ENCODE results near the gene C16orf90.
"Not testable (repeated sequence)": the region's sequence is repeated elsewhere in the genome, so short reads cannot be mapped to it uniquely, and the experiment has no call there.

The C16orf90 gene

DNA sequence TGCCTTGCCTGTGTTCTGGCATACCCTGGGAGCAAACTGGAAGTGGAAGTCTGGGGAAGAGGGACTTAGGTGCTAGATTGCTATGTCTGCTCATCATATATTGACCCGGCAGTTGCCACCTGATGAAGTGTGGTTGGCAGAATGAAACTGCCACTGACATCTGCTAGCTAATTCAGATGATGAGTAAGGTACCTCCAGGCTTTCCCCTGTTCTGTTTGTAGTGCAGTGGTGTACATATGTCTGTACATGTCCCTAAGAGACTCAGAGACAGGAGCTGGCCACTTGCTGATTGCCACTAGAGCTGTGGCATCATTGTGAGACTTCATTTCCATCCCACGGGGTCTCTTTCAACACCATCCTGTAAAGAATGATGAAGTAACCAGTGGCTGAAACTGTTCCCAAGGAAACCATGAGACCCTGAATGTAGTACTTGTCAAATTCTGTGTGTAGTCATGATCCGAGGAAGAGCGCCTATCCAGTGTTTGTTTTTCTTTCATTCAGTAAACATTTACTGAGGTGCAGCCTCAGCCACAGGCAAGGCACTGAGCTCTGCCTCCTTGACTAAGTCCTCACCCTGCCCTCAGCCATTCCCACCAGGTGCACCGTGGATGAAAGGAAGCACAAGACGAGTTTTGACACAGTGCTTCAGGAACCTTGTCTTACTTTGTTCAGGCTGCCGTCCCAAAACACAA is 18.7 kb upstream of the C16orf90 start:
- peak; percentile 35 for DNase-seq (ENCODE audit: low read depth)

DNA sequence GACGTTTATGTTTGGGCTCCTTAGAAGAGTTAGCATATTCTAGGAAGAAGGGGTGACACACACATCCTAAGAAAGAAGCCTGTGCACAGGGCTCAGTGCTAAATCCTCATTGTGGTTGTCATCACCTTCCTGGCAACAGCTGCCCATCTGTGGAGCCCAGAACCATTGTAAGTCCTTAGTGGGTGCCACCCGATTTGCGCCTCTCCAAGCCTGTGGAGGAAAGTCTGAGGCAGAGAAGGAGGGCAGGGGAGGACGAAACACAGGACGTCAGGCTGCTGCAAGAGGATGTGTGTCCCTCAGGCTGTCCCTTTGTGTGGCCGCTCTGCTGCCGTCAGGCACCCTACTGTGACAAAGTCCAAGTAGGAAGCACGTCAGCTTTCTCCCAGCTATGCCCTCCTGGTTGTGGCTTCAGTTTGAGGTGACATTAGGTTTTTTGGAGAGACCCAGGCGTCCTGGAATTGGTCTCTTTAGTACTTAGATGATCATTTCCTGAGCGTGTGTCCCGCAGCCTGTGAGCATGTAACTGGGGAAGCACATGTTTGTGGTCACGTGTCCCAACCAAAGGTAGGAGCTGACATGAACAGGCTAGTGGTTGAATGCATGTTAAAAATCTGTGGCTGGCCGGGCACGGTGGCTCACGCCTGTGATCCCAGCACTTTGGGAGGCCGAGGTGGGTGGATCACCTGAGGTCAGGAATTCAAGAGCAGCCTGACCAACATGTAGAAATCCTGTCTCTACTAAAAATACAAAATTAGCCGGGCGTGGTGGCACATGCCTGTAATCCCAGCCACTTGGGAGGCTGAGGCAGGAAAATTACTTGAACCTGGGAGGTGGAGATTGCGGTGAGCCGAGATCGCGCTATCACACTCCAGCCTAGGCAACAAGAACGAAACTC is 16.2 kb upstream of the C16orf90 start:
- no peak for DNase-seq (ENCODE audit: low read depth)

DNA sequence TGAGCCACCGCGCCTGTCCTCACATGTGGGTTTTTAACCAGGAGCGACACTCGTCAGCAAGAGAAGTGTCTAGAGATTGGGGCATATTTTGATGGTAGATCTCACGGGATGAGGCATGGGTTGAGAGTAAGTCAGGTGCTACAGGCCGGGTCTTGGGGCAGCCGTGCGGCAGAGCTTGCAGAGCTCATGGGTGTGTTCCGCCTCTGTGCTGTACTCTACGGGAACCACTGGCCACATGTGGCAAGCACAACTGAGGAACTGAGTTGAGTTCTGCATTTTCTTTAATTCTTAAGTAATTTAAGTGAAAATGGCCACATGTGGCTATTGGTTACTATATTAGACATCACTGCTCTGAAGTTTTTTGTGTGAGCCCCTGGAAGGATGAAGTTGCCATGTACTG is 15.1 kb upstream of the C16orf90 start:
- DNase-seq (ENCODE audit: low read depth) = no peak

DNA sequence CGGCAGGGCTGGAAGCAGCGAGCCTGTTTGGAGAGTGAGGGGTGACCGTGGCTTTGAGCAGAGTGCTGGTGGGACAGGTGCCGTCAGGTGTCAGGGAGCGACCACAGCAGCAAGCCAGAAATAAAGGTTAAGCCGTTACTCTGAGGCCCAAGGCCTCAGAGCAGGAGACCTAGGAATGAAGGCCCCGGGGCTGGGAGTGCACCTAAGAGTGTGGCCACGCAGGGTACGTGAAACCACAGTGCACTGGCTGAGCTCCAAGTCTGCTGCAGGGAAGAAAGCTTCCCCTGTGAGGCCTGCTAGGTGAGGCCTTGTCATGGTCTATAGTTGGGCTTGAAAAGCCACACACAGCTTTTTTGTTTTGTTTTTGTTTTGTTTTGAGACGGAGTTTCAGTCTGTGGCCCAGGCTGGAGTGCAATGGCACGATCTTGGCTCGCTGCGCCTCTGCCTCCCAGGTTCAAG is 14.2 kb upstream of the C16orf90 start:
- peak; percentile 50 for DNase-seq (ENCODE audit: low read depth)

DNA sequence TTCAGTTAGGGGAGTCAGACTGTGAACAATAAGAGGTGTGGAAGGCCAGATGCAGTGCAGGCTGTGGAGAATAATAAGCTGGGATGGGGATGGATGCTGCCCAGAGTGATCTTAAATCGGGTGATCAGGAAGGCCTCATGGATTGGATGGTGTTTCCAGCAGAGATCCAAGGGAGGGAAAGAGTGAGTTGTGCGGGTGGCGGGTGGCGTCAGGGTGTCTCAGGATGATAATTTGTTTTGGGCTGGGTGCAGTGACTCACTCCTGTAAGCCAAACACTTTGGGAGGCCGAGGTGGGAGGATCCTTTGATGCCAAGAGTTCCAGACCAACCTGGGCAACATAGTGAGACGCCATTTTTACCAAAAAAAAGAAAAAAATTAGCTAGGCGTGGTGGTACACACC is 13.4 kb upstream of the C16orf90 start:
- no peak for DNase-seq (ENCODE audit: low read depth)

DNA sequence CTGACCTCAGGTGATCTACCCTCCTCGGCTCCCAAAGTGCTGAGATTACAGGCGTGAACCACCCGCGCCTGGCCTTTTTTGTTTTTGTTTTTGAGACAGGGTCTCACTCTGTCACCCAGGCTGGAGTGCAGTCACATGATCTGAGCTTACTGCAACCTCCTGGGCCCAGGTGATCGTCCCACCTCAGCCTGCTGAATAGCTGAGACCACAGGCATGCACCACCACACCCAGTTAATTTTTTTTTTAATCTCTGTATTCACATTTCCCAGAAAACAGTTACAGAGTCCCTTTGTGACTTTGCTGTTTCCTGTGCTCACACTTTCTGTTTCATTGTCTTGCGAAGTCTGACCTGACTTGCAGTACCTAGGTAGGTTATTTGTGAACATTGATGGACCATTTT is 8.2 kb upstream of the C16orf90 start:
- no peak for DNase-seq (ENCODE audit: low read depth)

DNA sequence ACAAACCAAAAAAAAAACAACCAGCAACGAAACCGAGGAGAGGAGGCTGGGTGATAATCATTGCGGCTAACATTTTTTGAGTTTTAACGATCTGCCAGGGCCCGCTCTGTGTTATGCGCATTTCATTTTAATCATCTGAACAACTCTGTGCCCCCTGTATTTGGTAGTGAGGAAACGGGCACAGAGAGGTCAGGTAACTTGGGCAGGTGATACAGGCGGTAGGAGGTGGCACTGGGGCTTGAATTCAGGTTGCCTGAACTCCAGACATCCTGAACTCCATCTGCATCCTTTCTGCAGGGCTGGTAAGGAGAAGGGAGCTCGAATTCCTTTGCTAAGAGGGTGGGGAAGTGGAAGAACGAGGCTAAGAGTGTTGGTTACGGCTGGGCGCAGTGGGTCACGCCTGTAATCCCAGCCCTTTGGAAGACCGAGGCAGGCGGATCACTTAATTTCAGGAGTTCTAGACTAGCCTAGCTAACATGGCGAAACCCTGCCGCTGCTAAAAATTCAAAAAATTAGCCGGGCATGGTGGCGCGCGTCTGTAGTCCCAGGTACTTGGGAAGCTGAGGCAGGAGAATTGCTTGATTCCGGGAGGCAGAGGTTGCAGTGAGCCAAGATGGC is 6.6 kb upstream of the C16orf90 start:
- DNase-seq (ENCODE audit: low read depth) = no peak

DNA sequence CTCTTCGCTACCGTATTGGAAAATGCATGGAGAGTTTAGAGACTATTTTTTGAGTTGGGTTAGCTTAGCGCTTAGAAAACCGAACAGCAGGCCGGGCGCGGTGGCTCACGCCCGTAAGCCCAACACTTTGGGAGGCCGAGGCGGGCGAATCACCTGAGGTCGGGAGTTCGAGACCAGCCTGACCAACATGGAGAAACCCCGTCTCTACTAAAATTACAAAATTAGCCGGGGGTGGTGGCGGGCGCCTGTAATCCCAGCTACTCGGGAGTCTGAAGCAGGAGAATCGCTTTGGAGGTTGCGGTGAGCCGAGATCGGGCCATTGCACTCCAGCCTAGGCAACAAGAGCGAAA is 6.1 kb upstream of the C16orf90 start:
- DNase-seq (ENCODE audit: low read depth) = not testable (repeated sequence)

DNA sequence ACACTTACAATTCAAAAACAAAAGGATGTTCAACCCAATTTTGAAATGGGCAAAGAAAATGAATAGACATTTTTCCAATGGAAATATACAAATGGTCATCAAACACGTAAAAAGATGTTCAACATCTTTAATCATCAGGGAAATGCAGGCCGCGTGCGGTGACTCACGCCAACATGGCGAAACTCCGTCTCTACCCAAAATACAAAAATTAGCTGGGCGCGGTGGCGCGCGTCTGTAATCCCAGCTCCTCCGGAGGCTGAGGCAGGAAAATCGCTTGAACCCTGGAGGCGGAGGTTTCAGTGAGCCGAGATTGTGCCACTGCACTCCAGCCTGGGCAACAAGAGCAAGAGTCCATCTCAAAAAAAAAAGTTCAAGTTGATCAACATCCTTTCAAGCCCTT is 3.7 kb upstream of the C16orf90 start:
- DNase-seq (ENCODE audit: low read depth) = no peak

DNA sequence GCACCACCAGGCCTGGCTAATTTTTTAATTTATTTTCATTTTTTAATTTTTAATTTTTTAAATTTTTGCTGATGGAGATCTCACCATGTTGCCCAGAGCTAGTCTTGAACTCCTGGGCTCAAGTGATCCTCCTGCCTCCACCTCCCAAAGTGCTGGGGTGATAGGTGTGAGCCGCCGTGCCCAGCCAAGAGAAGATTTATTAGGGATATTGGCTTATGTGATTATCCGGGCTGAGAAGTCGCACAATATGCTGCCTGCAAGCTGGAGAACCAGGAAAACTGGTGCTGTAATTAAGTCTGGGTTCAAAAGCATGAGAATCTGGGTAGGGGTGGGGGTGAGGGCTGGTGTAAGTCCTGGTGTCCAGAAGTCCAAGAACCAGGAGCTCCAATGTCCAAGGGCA is 2.5 kb upstream of the C16orf90 start:
- DNase-seq (ENCODE audit: low read depth) = no peak

DNA sequence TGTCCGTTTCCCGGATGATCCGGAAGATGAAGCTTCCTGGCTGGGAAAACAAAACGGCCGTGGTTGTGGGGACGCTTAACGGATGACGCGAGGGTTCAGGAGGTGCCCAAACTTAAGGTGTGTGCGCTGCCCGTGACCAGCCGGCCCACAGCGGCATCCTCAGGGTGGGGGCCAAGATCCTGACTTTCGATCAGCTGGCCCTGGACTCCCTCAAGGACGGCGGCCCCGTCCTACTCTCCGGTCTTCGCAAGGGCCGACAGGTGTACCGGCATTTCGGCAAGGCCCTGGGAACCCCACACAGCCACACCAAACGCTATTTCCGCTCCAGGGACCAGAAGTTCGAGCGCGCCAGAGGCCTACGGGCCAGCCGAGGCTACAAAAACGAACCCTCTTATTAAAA is 1.1 kb upstream of the C16orf90 start:
- no peak for DNase-seq (ENCODE audit: low read depth)

DNA sequence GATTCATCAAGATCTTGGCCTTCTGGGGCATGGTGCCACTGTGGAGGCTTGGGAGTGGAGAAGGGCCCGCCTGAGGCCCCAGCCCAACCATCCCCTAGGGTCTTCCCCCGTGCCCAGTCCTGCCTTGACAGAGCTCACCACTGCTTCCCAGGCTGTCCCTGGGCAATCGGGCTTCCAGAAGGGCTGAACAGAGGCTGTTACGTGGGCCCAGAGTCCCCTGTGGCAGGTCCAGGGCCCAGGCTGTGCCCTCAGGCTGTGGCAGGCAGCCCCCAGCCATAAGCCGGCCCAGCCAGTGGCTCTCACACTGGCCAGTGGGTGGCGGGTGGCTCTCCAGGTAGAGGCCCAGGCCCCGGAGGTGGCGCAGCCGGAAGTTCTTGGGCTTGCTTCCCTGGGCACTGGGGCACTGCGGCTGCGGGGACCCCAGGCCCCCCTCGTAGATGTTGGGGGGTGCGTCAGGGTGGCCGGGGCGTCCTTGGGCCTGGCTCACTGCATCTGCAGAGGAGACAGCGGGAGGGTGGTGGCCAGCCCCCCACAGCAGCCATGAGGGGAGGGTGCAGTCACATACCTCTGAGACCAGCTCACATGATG is 809 bp downstream of the C16orf90 start:
- no peak for DNase-seq (ENCODE audit: low read depth)

DNA sequence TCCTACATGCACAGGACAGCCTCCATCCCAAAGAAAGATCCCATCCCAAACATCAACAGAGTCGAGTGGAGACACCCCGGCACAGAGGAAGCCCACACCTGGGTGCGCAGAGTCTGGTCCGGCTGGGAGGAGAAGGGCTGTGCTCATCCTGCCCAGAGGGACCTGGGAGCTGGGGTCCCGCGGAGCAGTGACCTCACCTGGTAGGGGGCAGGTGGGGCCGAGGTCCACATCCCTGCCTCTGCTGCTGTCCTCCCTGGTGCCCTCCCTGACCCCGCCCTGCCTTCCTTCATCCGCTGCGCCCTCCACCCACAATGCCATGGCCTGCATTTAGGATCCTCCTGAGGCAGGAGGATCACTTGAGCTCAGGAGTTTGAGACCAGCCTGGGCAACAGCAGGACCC is 2.9 kb downstream of the C16orf90 start:
- no peak for DNase-seq (ENCODE audit: low read depth)

DNA sequence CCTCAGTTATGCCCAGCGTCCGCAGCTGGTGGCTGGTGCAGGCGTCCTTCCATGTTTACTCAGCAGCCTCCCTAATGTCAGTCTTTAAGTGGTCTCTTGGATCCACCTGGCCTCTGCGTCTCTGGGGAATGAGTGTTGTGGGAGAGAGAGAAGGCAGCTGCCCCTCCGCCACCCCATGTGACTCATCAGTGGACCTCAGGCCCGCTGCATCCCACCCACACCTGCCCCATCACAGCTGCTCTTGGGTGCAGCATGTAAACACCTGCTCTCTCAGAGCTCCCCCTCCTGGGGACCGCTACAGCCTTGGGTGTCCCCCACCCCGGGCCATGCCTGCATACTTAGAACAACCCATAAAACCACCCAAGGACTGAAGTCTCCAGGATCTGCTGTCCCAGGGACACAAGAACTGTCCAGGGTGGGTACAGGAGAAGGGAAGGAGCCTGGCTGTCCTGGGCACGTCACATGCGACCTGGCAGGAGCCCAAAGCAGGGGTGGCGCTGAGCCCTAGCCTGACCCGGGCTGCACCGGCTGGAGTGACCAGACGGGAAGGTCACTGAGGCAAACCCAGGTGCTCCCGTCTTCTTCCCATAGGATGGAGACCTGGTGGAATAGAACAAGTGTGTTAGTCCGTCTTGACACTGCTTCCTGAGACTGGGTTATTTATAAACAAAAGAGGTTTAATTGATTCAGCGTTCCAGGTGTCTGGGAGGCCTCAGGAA is 4.2 kb downstream of the C16orf90 start:
- no peak for DNase-seq (ENCODE audit: low read depth)

DNA sequence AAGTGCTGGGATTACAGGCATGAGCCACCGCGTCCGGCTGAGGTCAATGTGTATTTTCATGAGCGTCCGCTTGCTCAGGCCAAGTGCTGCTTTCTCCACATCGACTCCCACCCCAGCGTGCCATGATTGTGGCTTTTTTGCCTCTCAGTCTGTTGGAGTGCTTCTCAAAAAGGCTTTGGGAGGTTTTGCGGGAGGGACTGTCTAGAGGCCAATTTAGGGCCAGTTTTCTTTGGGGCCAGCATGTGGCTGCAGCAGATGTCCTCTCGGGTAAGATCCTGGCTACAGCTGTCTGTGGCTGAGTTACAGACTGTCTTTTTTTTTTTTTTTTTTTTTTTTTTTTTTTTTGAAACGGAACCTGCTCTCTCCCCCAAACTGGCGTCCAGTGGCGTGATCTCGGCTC is 6.5 kb downstream of the C16orf90 start:
- no peak for DNase-seq (ENCODE audit: low read depth)

DNA sequence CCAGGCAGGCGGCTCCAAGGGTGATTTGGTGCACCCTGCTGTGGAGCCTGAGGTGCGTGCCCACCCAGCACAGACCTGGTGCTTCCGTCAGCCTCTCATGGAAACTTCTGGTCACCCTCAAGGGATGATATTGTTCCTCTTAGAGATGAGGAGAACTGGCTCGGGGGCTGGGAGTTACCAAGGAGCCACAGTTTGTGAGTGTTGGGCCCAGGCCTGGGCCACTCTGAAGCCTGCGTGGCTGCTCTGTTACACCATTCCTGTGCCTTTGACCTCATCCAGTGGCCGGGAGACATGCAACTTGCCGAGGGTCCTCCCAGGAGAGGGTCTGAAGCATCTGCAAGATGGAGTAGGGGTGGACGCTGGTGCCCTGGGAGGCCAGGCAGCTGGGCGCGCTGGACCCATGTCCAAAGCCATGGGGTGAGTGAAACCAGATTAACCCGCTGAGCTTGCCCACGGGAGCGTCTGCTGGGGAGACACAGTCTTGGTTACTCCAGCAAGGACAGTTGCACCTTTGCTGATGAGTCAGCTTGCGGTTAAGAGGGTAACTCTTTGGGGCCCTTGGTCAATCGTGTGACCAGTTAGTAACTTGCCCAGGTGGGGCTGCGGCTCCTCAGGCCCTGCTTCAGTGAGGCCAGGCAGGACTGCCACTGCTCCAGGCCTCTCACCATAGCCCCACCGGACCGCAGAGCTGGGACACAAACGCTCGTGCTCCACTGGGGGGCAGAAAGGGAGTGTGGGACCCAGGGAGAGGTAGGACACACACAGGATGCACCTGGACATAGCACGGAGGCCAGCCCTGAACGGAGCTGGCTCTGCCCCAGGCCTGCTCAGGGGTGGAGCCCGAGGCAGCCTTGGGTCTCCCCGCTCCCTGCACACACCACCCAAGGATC is 7.5 kb downstream of the C16orf90 start:
- DNase-seq (ENCODE audit: low read depth) = no peak

DNA sequence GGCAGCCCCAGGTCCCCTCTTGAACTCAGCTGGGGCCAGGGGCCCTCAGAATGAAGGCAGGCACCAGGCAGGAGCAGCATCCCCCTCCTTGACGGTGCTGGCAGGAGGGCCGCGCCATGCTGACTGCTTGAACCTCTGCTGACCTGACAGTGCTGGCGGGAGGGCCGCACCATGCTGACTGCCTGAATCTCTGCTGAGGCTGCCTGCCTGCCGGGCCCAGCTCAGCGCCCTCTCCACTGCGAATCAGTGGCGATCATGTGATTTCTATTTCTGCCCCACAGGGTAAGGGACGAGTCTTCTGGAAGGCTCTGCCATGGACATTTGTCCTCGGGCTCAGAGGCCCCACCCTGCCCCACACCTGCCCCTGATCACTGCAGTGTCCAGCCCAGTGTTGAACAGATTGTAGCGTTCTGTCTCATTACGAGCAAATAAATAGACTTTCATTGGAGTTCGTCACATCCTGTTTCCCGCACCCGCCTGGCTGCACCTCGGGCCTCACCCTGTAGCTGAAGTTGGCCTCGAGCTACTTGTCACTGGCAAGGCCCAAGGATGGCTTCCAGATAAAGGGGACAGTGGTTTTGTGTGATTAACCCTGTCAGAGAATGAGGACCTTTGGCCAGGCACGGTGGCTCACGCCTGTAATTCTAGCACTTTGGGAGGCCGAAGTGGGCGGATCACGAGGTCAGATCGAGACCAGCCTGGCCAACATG is 8.6 kb downstream of the C16orf90 start:
- no peak for DNase-seq (ENCODE audit: low read depth)

DNA sequence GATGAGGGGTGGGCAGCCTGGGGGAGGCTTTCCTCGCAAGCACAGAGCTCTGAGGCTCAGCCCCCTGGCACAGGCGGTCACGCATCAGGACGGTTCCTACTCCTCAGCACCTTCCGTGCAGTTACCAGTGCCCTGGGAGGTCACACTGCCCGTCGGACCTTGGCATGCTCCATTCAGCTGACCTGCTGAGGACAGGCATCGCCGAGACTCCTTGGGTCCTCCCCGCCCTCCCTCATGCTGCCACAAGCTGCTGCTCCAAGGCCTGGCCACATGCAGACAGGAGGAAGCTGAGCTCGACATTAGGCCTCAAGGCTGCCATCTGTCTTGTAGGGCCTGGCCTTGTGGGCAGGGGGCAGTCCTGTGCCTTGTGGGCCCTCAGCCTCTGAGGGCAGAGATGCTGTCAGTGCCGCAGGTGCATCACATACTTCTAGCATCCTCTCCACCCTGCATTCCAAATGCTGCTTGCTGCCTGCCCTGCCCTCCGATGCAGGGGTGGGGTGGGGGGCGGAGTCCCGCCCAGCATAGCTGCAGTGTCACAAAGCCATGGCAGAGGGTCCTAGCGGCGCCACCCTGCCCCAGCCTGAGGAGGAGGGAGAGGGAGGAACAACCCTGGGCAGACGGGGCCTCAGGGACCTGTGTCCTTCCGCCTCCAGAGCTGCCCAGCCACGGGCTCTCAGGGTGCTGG is 9.3 kb downstream of the C16orf90 start:
- DNase-seq (ENCODE audit: low read depth) = no peak

DNA sequence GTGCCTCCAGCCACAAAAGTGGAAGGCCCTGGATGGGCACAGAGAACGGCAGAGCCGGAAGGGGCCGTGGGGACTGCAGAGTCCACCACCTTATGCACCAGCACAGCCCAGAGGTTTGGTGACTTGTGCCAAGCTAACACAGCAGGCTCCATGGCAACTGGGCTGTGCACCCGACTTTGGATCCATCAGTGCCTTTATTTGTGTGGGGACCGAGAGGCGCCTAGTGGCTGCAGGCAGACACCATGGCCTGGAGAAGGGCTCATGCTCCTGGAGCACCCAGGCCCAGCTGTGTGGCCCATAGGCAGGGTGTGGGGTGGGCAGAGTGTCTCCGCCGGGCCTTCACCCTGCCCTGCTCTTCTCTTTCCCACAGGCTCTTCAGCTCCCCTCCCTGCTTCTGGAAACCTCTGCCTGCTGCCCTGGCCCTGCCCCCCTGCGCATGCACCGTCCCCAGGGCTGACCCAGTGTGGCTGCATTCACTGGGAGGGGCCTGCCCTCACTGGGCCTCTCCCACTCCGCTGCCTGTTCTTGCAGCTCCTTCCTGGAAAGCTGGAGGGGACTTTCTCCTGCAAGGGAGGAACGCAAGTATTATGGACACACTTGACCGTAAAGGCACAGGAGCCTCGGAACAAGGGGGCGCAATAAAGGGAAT is 10.1 kb downstream of the C16orf90 start:
- DNase-seq (ENCODE audit: low read depth) = no peak
